Nephron (organoid): ENCODE measurements around the gene TLX2.
"Not testable (repeated sequence)": the region's sequence is repeated elsewhere in the genome, so short reads cannot be mapped to it uniquely, and the experiment has no call there.

Experiments
- H3K27ac Mint-ChIP-seq, 3 experiments: 2 replicates each; pipeline ENCODE4 v1.8.0; 2020; ENCODE audit warnings: mixed read lengths in 3 of 3, mild to moderate bottlenecking in 2 of 3, moderate library complexity in 1 of 3
- H3K27me3 Mint-ChIP-seq: 2 replicates; pipeline ENCODE4 v1.8.0; 2021; ENCODE audit warnings: low read depth, mild to moderate bottlenecking, moderate library complexity, mixed read lengths
- H3K36me3 Mint-ChIP-seq: 2 replicates; pipeline ENCODE4 v1.8.0; 2020; ENCODE audit warnings: low read depth, mixed read lengths
- H3K4me1 Mint-ChIP-seq: 2 replicates; pipeline ENCODE4 v1.8.0; 2020; ENCODE audit warnings: mixed read lengths
- H3K4me3 Mint-ChIP-seq, 3 experiments: 2 replicates each; pipeline ENCODE4 v1.8.0; 2020; ENCODE audit warnings: mild to moderate bottlenecking in 3 of 3, mixed read lengths in 3 of 3, moderate library complexity in 2 of 3
- H3K9me3 Mint-ChIP-seq: 2 replicates; pipeline ENCODE4 v1.8.0; 2020; ENCODE audit warnings: mixed read lengths
- TF ChIP-seq, protein P1 (sequence below), 3 experiments: fragments of 200-600 bp; sonication (generic); IDR thresholded peaks; one replicate each; pipeline ENCODE4 v1.5.0; 2021; ENCODE audit warnings: antibody characterized with exemption in 3 of 3; ENCODE audit not compliant: unreplicated experiment in 3 of 3

The TLX2 gene

DNA sequence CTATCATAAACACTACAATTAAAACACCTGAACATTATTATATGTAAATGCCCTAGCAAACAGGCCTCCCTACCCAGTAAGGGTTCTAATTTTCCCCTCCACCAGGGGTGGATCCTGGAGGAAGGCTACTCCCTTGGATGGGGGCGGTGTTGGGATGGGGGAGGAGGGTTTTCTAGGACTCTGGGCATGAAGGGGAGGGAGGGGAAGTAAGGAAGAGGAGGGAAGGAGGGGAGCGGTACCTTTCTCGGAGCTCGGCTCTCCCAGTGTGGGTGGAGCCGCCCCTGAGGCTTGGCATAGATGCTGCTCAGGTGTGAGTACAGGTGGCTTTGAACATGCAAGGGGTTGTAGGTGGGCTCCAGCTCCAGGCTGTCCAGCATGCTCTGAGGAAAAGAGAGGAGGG is 45.7 kb downstream of the TLX2 start:
- H3K4me3 Mint-ChIP-seq = no peak overlapping the region
- no peak overlapping the region for H3K27ac Mint-ChIP-seq
- H3K4me1 Mint-ChIP-seq = no peaks in the 10 kb centered on the region
- peaks cover 66% of the 10 kb centered on the region for H3K27me3 Mint-ChIP-seq
- no peaks in the 10 kb centered on the region for H3K9me3 Mint-ChIP-seq
- H3K36me3 Mint-ChIP-seq = no peaks in the 10 kb centered on the region
- TF ChIP-seq, protein P1, sequence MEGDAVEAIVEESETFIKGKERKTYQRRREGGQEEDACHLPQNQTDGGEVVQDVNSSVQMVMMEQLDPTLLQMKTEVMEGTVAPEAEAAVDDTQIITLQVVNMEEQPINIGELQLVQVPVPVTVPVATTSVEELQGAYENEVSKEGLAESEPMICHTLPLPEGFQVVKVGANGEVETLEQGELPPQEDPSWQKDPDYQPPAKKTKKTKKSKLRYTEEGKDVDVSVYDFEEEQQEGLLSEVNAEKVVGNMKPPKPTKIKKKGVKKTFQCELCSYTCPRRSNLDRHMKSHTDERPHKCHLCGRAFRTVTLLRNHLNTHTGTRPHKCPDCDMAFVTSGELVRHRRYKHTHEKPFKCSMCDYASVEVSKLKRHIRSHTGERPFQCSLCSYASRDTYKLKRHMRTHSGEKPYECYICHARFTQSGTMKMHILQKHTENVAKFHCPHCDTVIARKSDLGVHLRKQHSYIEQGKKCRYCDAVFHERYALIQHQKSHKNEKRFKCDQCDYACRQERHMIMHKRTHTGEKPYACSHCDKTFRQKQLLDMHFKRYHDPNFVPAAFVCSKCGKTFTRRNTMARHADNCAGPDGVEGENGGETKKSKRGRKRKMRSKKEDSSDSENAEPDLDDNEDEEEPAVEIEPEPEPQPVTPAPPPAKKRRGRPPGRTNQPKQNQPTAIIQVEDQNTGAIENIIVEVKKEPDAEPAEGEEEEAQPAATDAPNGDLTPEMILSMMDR (IDR thresholded peaks at IDR 0.05; ENCODE audit: unreplicated experiment in 3 of 3) = no peak

DNA sequence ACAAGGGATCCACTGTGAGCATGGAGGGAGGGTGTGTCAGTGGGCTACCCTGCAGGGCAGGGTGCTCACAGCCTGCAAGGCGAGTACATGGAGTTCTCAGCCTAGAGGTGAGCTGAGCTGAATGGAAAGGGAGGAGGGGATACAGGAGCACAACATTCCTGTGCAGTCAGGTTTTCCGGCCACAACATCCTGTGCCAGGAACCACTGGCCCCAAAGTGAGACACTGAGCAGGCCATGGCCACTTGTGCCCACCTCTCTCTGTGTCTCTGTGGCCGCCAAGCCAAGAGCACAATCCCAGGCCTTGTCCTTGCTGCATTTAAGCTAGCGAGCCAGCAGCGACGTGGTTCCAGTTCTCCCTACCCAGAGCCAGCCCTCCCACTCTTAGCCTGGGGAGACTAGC is 46.3 kb downstream of the TLX2 start:
- H3K4me3 Mint-ChIP-seq = no peak overlapping the region
- H3K27ac Mint-ChIP-seq = peak overlapping the region in 2 of 3 experiments; percentile 10 to 52
- H3K36me3 Mint-ChIP-seq = no peaks in the 10 kb centered on the region
- H3K27me3 Mint-ChIP-seq = peaks cover 69% of the 10 kb centered on the region
- no peaks in the 10 kb centered on the region for H3K4me1 Mint-ChIP-seq
- H3K9me3 Mint-ChIP-seq = no peaks in the 10 kb centered on the region
- TF ChIP-seq, protein P1 (IDR thresholded peaks at IDR 0.05; ENCODE audit: unreplicated experiment in 3 of 3) = no peak

GRCh38 chr2:74561022-74561421 is 46.8 kb downstream of the TLX2 start:
- H3K9me3 Mint-ChIP-seq, H3K4me3 Mint-ChIP-seq, H3K4me1 Mint-ChIP-seq, H3K36me3 Mint-ChIP-seq, H3K27ac Mint-ChIP-seq: not testable (repeated sequence)
- peaks cover 73% of the 10 kb centered on the region for H3K27me3 Mint-ChIP-seq

GRCh38 chr2:74562126-74562775 is 48.0 kb downstream of the TLX2 start:
- TF ChIP-seq, protein P1 (IDR thresholded peaks at IDR 0.05; ENCODE audit: unreplicated experiment in 3 of 3) = no peak
- H3K4me3 Mint-ChIP-seq = peak overlapping the region in 1 of 3 experiments; percentile 24
- H3K27me3 Mint-ChIP-seq = peaks cover 74% of the 10 kb centered on the region
- H3K9me3 Mint-ChIP-seq = no peaks in the 10 kb centered on the region
- no peaks in the 10 kb centered on the region for H3K36me3 Mint-ChIP-seq
- H3K4me1 Mint-ChIP-seq = no peaks in the 10 kb centered on the region
- no peak overlapping the region for H3K27ac Mint-ChIP-seq

DNA sequence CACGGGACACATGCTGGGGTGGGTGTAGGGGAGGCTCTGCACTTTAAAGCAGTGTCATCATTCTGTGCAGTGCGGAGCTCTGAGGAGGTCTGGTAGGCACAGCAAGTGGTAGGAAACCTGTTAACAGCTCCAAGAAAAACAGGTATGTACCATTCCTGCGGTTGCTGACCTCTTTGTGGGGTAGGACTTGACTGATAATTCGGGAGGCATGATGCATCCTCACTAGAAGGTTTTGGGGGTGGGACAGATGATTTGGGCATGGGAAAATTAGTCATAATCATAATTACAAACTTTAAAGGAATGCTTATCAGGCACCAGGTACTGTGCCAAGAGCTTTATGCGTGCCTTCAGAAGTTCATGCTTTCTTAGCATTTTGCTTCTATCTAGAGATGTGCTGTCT is 50.0 kb downstream of the TLX2 start:
- TF ChIP-seq, protein P1 (IDR thresholded peaks at IDR 0.05; ENCODE audit: unreplicated experiment in 3 of 3) = no peak
- Mint-ChIP-seq H3K4me3 (no peak overlapping the region), H3K9me3 (no peaks in the 10 kb centered on the region), H3K4me1 (no peaks in the 10 kb centered on the region), H3K27ac (no peak overlapping the region), H3K27me3 (peaks cover 65% of the 10 kb centered on the region), H3K36me3 (no peaks in the 10 kb centered on the region)

DNA sequence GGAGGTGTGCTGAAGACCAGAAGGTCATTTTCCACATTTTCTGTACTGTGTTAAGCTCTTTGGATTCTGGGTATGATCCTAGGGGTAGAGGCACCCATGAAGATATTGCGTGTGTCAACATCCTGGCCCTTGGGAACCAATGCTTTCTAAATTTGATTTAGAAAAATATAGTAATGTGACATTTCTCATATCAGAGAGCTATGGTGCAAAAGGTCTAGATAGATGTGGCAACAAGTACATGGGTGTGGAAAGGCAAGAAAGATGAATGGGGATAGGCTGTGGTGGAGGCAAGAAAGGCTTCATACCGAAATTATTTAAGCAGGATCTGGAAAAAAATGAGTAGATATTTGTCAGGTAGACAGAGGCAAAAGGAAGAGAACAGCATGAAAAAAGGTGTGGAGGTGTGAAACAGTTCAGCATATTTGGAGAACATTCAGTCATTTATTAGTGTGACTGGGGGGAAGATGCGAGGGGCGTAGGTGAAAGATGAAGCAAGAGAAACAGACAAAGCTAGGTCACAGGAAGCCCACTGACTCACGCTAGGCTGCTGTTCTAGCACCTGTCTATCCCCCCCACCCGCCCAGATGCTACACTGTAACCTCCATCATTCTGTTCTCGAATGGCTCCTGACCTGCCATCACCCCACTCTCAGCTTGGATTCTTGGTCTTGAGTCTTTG is 52.0 kb downstream of the TLX2 start:
- Mint-ChIP-seq H3K4me3 (no peak overlapping the region), H3K9me3 (no peaks in the 10 kb centered on the region), H3K4me1 (no peaks in the 10 kb centered on the region), H3K27ac (no peak overlapping the region), H3K27me3 (peaks cover 51% of the 10 kb centered on the region), H3K36me3 (no peaks in the 10 kb centered on the region)
- TF ChIP-seq, protein P1 (IDR thresholded peaks at IDR 0.05; ENCODE audit: unreplicated experiment in 3 of 3) = no peak
